GM12872 (cell line): ENCODE results near the gene N4BP3.

ENCODE experiments used
- TF ChIP-seq, protein P1 (sequence below): IDR thresholded peaks from 3 replicates; pipeline ENCODE4 v1.5.1; 2011; ENCODE audit warnings: low read depth, mild to moderate bottlenecking, low read length, moderate library complexity; ENCODE audit not compliant: insufficient read depth

Gene N4BP3

DNA sequence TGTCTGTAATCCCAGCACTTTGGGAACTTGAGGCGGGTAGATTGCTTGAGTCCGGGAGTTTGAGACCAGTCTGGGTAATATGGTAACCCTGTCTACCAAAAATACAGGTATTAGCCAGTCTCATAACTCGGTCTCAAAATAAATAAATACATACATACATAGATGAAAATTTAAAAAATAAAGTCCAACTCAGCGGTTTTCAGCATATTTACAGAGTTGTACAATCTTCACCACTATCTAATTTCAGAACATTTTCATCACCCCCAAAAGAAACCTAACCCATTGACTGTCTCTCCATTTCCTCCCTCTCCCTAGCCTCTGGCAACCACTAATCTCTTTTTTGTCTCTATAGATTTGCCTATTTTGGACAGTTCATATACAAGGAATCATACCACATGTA, 28.2 kb downstream of the N4BP3 start:
- TF ChIP-seq, protein P1, sequence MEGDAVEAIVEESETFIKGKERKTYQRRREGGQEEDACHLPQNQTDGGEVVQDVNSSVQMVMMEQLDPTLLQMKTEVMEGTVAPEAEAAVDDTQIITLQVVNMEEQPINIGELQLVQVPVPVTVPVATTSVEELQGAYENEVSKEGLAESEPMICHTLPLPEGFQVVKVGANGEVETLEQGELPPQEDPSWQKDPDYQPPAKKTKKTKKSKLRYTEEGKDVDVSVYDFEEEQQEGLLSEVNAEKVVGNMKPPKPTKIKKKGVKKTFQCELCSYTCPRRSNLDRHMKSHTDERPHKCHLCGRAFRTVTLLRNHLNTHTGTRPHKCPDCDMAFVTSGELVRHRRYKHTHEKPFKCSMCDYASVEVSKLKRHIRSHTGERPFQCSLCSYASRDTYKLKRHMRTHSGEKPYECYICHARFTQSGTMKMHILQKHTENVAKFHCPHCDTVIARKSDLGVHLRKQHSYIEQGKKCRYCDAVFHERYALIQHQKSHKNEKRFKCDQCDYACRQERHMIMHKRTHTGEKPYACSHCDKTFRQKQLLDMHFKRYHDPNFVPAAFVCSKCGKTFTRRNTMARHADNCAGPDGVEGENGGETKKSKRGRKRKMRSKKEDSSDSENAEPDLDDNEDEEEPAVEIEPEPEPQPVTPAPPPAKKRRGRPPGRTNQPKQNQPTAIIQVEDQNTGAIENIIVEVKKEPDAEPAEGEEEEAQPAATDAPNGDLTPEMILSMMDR = no peak

DNA sequence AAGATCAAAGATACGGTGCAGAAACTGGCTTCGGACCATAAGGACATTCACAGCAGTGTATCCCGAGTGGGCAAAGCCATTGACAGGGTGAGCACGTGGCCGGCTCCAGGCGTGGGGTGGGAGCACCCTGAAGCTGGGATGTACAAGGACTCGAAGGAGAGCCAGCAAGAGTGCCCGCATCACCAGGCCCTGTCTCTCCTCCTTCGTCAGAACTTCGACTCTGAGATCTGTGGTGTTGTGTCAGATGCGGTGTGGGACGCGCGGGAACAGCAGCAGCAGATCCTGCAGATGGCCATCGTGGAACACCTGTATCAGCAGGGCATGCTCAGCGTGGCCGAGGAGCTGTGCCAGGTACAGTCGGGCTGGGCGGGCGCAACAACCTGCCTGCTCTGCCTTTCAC, 29.3 kb downstream of the N4BP3 start:
- TF ChIP-seq, protein P1 = no peak

DNA sequence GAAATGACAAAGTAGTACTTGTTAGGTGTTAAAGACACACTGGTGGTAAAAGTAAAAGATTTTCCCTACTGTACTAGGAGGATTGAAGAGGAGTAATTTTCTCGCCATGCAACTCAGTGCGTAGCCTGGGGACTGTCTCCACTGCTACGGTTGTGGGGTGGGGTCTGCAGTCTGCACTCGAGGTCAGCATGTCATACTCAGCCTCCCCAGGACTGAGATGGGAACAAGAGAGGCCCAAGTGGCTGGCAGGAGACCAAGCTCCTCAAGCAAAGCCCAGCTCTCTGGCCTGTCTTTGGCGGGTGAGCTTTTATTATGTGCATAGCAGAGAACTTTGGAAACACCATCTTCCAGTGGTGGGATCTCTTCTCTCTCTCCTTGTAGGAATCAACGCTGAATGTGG, 29.9 kb downstream of the N4BP3 start:
- TF ChIP-seq, protein P1 = no peak

DNA sequence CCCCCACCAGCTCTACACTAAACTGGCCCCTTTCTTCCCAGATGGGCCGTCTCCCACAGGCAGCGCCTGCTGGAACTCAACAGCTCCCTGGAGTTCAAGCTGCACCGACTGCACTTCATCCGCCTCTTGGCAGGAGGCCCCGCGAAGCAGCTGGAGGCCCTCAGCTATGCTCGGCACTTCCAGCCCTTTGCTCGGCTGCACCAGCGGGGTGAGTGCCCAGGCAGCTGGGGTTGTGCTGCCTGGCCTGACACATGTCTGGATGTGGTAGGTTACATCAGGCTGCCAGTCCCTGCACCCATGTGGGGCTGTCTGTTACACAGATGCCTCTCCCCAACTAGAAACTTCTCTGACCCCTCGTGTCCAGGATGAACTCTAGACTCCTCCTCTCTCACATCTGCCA, 30.6 kb downstream of the N4BP3 start:
- TF ChIP-seq, protein P1 = no peak

DNA sequence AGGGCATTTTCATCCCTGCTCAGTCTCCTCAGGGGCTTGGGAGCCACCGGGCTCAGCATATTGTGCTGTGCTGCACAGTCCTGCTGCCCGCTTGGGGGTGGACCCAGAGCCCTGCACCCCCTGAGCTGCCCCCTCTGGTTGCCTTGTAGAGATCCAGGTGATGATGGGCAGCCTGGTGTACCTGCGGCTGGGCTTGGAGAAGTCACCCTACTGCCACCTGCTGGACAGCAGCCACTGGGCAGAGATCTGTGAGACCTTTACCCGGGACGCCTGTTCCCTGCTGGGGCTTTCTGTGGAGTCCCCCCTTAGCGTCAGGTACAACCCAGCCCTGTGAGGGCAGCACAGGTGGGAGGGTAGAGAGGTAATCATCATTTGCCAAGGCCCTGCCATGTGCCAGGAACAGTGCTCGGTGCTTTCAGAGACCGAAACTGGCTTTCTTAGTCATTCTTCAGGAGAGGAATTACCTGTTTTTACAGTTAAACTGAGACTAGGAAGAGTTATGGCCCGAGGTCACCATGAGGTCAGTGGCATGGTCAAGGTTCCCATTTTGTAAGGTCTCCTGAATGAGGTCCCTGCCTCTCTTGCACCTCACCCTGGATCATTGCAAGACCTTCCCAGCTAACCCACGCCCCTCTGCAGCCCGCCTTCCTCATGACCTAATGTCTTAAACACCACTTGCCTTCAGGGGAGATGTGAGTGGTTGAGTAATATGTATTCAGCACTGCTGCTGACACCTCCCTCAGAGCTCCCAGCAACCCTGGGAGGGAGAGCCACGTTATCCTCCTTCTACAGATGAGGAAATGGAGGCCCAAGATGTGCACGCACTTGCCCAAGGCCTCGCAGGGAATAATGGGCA, 32.9 kb downstream of the N4BP3 start:
- TF ChIP-seq, protein P1 = peak; percentile 89

DNA sequence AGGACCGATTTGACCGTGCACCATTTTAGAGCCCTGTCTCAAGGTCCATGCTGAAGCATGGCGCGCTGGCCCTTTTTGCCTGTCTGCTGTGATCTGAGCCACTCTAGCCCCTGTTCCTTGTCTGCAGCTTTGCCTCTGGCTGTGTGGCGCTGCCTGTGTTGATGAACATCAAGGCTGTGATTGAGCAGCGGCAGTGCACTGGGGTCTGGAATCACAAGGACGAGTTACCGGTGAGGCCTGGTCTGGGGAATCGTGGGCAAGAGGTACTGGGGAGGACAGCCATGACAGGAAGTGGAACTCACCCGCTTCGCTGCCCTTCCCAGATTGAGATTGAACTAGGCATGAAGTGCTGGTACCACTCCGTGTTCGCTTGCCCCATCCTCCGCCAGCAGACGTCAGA, 34.1 kb downstream of the N4BP3 start:
- TF ChIP-seq, protein P1 = no peak

DNA sequence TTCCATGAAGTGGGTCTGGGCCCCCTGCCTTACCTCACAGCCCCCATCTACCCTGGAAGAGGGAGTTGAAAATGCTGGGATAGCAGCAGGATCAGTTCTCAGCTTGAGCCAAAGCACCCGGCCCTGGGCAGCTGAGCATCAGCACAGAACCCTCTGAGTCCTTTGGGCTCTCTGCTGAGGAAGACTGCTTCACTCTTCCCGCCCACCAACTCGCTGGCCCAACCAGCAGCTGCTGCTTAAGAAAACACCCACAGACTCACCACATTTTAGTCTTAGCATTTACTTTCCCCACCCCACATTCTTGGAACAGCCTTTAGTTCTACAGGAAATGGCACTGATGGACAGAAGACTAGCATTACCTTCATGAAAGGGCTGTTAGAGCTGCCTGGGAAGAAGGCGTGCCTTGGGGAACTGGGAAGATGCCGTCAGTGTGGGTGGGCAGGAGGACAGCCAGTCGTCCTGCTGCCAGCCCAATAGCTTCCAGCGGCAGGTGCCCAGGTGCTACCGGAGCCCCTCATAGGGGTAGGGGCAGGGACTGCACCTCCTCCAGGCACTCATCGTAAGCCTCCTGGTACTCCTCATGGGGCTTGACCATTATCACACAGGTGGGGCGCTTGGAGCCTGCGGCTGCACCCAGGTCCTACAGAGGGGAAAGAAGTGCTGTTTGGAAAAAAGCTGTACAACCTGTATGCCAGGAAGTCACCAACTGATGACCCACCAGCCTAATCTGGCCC, 36.0 kb downstream of the N4BP3 start:
- TF ChIP-seq, protein P1 = 0 out of 3 replicates have a peak, but pooled peaks have one; percentile 2
